Activated CD4-positive, alpha-beta memory T cell treated with anti-CD3 and anti-CD28 coated beads, Interleukin-2, amount 10 ng/mL, durations not matched to agents 7 days and 5 days (primary cell): ENCODE data around the gene ZC3H12A. TPM values are rescaled to one million over a fixed set of nuclear protein-coding genes. Genes with fewer than 3 reads are reported as not detected.
A peak's percentile ranks its signal among the peaks of the same experiment; 100 is the strongest.
"Not testable (repeated sequence)": the region's sequence is repeated elsewhere in the genome, so short reads cannot be mapped to it uniquely, and the experiment has no call there.

Source experiments
- CTCF ChIA-PET: fragments of 350-600 bp; sonication (Branson Sonifier 250); formaldehyde crosslinking; loops from one replicate; lab custom pipeline; 2021; ENCODE audit warnings: antibody characterized with exemption, inconsistent platforms; lab: Charles Lee
- POLR2A ChIA-PET: fragments of 350-600 bp; sonication (Branson Sonifier 250); formaldehyde crosslinking; loops from one replicate; lab custom pipeline; 2021; ENCODE audit warnings: antibody characterized with exemption; lab: Charles Lee
- DNase-seq: peaks from one replicate; pipeline ENCODE4 v3.0.0-alpha.2; 2020
- H3K27ac Mint-ChIP-seq: one replicate; pipeline ENCODE4 v1.8.0; 2021; ENCODE audit warnings: mild to moderate bottlenecking, mixed read lengths
- H3K27me3 Mint-ChIP-seq: one replicate; pipeline ENCODE4 v1.8.0; 2021; ENCODE audit warnings: mixed read lengths
- H3K36me3 Mint-ChIP-seq: one replicate; pipeline ENCODE4 v1.8.0; 2021; ENCODE audit warnings: low read depth, mixed read lengths
- H3K4me1 Mint-ChIP-seq: one replicate; pipeline ENCODE4 v1.8.0; 2021; ENCODE audit warnings: mixed read lengths
- H3K4me3 Mint-ChIP-seq: one replicate; pipeline ENCODE4 v1.8.0; 2021; ENCODE audit warnings: mild to moderate bottlenecking, mixed read lengths
- H3K9me3 Mint-ChIP-seq: one replicate; pipeline ENCODE4 v1.8.0; 2021; ENCODE audit warnings: mixed read lengths
- total RNA-seq, 2 experiments: library from RNA; stranded (reverse); gene quantifications; one replicate each; pipeline ENCODE4 v1.2.3, GENCODE V29; 2021

ZC3H12A gene
- total RNA-seq, 2 experiments from 2014 or later: 29.9 to 31.1 TPM

- ChIA-PET CTCF (interaction anchor here (0.8 to 3.8 kb wide), 4 partner anchors 9 to 186 kb away, joined by 3 to 27 read pairs (median 14); partner anchors contain the start of gene MEAF6), POLR2A (interaction anchor here (0.7 to 3.9 kb wide), 5 partner anchors 9 to 22 kb away, joined by 3 to 14 read pairs (median 4); partner anchors contain the start of gene MEAF6)
- Mint-ChIP-seq H3K36me3 (peaks cover 34% of the 10 kb centered on the region), H3K9me3 (no peaks in the 10 kb centered on the region), H3K27me3 (no peaks in the 10 kb centered on the region), H3K27ac (no peak overlapping the region), H3K4me3 (no peak overlapping the region), H3K4me1 (peaks cover 19% of the 10 kb centered on the region)
- no peak for DNase-seq
Measured at GRCh38 chr1:37495875-37496274, 21.5 kb downstream of the ZC3H12A start.

DNA sequence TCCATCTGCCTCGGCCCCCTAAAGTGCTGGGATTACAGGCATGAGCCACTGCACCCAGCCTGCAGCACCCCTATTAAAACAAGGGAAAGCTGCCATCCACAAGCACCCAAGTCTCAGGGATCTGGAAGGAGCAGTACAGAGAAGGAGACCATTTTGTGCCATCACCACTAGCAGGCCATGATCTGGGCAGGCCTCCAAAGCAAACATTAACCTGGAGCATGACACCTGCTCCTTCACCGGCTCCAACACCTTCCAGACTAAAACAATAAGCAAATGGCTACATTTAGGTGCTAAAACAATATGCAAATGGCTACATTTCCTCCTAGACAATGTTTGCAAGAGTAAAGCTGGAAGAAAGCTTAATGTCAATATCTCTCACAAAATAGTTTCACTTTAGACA is 23.5 kb downstream of the ZC3H12A start:
- Mint-ChIP-seq H3K36me3 (peaks cover 37% of the 10 kb centered on the region), H3K27me3 (no peaks in the 10 kb centered on the region), H3K4me3 (no peak overlapping the region), H3K9me3 (no peaks in the 10 kb centered on the region), H3K27ac (no peak overlapping the region), H3K4me1 (peaks cover 15% of the 10 kb centered on the region)
- ChIA-PET CTCF (interaction anchor here (1.2 kb wide), 1 partner anchor 10 kb away, joined by 4 read pairs; no protein-coding TSS in a partner anchor), POLR2A (interaction anchor here (0.9 to 1.0 kb wide), 2 partner anchors 16 to 19 kb away, joined by 3 read pairs; no protein-coding TSS in a partner anchor)
- DNase-seq: no peak

GRCh38 chr1:37498872-37499617 is 24.7 kb downstream of the ZC3H12A start:
- Mint-ChIP-seq H3K4me3 (no peak overlapping the region), H3K4me1 (peaks cover 4% of the 10 kb centered on the region), H3K36me3 (peaks cover 27% of the 10 kb centered on the region), H3K27me3 (no peaks in the 10 kb centered on the region), H3K27ac (no peak overlapping the region), H3K9me3 (no peaks in the 10 kb centered on the region)
- POLR2A ChIA-PET: interaction anchor here (1.0 kb wide), 1 partner anchor 21 kb away, joined by 3 read pairs; no protein-coding TSS in a partner anchor
- CTCF ChIA-PET: interaction anchor here (1.2 to 2.2 kb wide), 5 partner anchors 10 to 15 kb away, joined by 3 to 15 read pairs (median 4); partner anchors contain the start of gene MEAF6
- DNase-seq: no peak

DNA sequence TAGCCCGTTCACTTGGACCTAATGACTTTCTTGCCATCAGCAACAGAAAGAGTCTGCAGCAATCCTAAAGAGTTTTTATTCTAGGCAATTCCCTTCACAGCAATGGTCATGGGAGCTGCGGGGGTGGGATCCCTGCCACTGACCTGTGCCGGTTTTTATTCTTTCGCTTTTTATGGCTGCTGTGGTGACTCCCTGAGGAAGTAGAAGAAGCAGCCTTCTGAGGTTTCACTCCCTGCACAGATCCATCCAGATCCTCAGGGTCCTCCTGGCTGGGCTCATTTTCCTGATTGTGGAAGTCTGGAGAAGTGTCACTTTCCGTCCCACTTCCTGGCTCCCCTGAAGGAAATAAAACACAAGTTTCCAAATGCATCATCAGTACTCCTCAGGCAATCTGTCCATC is 27.3 kb downstream of the ZC3H12A start:
- Mint-ChIP-seq H3K4me1 (peaks cover 3% of the 10 kb centered on the region), H3K4me3 (no peak overlapping the region), H3K36me3 (peaks cover 39% of the 10 kb centered on the region), H3K9me3 (no peaks in the 10 kb centered on the region), H3K27me3 (no peaks in the 10 kb centered on the region), H3K27ac (no peak overlapping the region)
- POLR2A ChIA-PET: no interaction called here
- CTCF ChIA-PET: no interaction called here
- no peak for DNase-seq

DNA sequence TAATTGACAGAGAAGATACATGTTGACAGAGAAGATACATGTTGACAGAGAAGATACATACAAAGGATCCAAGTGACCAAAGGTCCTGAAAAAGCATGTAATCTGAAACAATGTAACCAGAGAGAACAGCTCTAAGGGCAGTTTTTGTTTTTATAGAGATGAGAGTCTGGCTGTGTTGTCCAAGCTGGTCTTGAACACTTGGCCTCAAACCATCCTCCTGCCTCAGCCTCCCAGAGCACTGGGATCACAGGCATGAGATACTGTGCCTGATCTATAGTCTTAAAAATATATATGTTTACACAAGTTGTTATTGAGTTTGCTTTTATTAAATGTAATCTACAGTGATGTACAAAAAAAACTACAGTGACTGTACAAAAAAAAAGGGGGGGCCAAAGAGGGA is 27.7 kb downstream of the ZC3H12A start:
- H3K4me1 Mint-ChIP-seq: peaks cover 3% of the 10 kb centered on the region
- peaks cover 42% of the 10 kb centered on the region for H3K36me3 Mint-ChIP-seq
- no peaks in the 10 kb centered on the region for H3K9me3 Mint-ChIP-seq
- ChIA-PET CTCF (interaction anchor here (0.7 to 1.9 kb wide), 3 partner anchors 8 to 15 kb away, joined by 3 to 11 read pairs (median 3); partner anchors contain the start of gene MEAF6), POLR2A (interaction anchor here (1.7 kb wide), 1 partner anchor 12 kb away, joined by 7 read pairs; the partner anchor contains the start of gene MEAF6)
- no peak for DNase-seq
- no peaks in the 10 kb centered on the region for H3K27me3 Mint-ChIP-seq
- H3K27ac Mint-ChIP-seq: no peak overlapping the region
- H3K4me3 Mint-ChIP-seq: no peak overlapping the region

- peaks cover 48% of the 10 kb centered on the region for H3K36me3 Mint-ChIP-seq
- not testable (repeated sequence) for H3K4me1 Mint-ChIP-seq, H3K27me3 Mint-ChIP-seq, H3K9me3 Mint-ChIP-seq, H3K4me3 Mint-ChIP-seq, DNase-seq, H3K27ac Mint-ChIP-seq
- ChIA-PET CTCF (interaction anchor here (0.7 to 1.9 kb wide), 5 partner anchors 9 to 60 kb away, joined by 3 to 11 read pairs (median 3); partner anchors contain the start of gene MEAF6), POLR2A (interaction anchor here (1.7 kb wide), 1 partner anchor 12 kb away, joined by 7 read pairs; the partner anchor contains the start of gene MEAF6)
Measured at GRCh38 chr1:37502791-37503190, 28.4 kb downstream of the ZC3H12A start.

GRCh38 chr1:37506740-37507139 is 32.4 kb downstream of the ZC3H12A start:
- no peak overlapping the region for H3K4me3 Mint-ChIP-seq
- peaks cover 25% of the 10 kb centered on the region for H3K4me1 Mint-ChIP-seq
- H3K27me3 Mint-ChIP-seq: no peaks in the 10 kb centered on the region
- H3K9me3 Mint-ChIP-seq: no peaks in the 10 kb centered on the region
- no peak overlapping the region for H3K27ac Mint-ChIP-seq
- no peak for DNase-seq
- ChIA-PET POLR2A (no interaction called here), CTCF (interaction anchor here (0.6 to 2.9 kb wide), 4 partner anchors 8 to 20 kb away, joined by 4 to 16 read pairs (median 9); partner anchors contain the start of gene MEAF6)
- H3K36me3 Mint-ChIP-seq: peaks cover 47% of the 10 kb centered on the region

- H3K4me1 Mint-ChIP-seq: peaks cover 38% of the 10 kb centered on the region
- POLR2A ChIA-PET: interaction anchor here (1.2 to 2.4 kb wide), 3 partner anchors 22 to 45 kb away, joined by 3 to 10 read pairs (median 4); partner anchors contain the start of gene SNIP1
Measured at GRCh38 chr1:37509181-37509580, 34.8 kb downstream of the ZC3H12A start.

DNA sequence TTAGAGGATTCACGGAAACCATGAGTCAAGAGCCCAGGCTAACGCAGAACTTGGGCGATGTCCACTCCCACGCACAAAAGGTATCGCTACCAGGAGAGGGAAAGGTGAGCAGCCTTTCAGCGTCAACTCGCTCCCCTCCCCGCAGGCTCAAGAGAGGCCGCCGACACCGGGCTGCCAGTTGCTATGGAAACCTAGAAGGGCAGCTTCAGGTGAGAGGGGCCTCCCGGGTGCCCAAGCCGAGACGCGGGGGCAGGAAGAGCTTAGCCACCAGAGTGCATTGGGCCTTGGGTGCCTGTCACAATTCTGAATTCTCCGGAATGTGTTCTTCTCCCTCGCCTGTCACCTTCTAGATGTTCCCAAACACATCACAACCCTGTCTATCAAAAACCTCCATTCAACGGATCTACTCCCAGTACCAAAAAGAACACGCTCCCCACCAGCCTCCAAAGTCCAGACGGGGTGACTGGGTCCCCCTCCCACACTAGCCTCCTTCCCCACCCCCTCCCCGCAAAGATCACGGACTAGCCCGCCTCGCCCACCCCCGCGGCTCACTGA is 39.5 kb downstream of the ZC3H12A start:
- DNase-seq: peak; percentile 55
- Mint-ChIP-seq H3K4me3 (peak overlapping the region; percentile 94), H3K27me3 (no peaks in the 10 kb centered on the region), H3K27ac (peak overlapping the region; percentile 80), H3K36me3 (peaks cover 24% of the 10 kb centered on the region), H3K4me1 (peaks cover 38% of the 10 kb centered on the region), H3K9me3 (no peaks in the 10 kb centered on the region)
- ChIA-PET CTCF (interaction anchor here (0.7 to 3.5 kb wide), 22 partner anchors 8 to 192 kb away, joined by 3 to 30 read pairs (median 5); partner anchors contain the start of genes CDCA8 and SNIP1), POLR2A (interaction anchor here (0.9 to 4.0 kb wide), 24 partner anchors 8 to 294 kb away, joined by 3 to 45 read pairs (median 6); partner anchors contain the start of genes C1orf122, CDCA8, GNL2 and SNIP1)

More at GRCh38 chr1:37509181-37509580, 34.8 kb downstream of the ZC3H12A start:
- Mint-ChIP-seq H3K27ac (no peak overlapping the region), H3K27me3 (no peaks in the 10 kb centered on the region), H3K36me3 (peaks cover 53% of the 10 kb centered on the region), H3K9me3 (no peaks in the 10 kb centered on the region), H3K4me3 (no peak overlapping the region)
- DNase-seq: no peak
- CTCF ChIA-PET: interaction anchor here (0.9 to 2.3 kb wide), 8 partner anchors 9 to 173 kb away, joined by 3 to 14 read pairs (median 3); no protein-coding TSS in a partner anchor

GRCh38 chr1:37514350-37515184 is 40.2 kb downstream of the ZC3H12A start, which contains the start of gene MEAF6:
Gene MEAF6 (minus strand): TSS chr1:37514766. CDS start chr1:37514746, 20 bp downstream.
- Mint-ChIP-seq H3K36me3 (peaks cover 18% of the 10 kb centered on the region), H3K4me1 (peaks cover 38% of the 10 kb centered on the region), H3K27me3 (no peaks in the 10 kb centered on the region), H3K27ac (peak within 1 kb of the TSS; percentile 83), H3K9me3 (no peaks in the 10 kb centered on the region), H3K4me3 (peak within 1 kb of the TSS; percentile 94)
- ChIA-PET CTCF (interaction anchor here (0.6 to 3.5 kb wide), 32 partner anchors 9 to 1360 kb away, joined by 3 to 30 read pairs (median 4); partner anchors contain the start of genes CDCA8 and SNIP1), POLR2A (interaction anchor here (0.8 to 4.0 kb wide), 28 partner anchors 9 to 294 kb away, joined by 3 to 45 read pairs (median 4); partner anchors contain the start of genes C1orf122, CDCA8, GNL2 and SNIP1)
- peak; percentile 87 for DNase-seq

DNA sequence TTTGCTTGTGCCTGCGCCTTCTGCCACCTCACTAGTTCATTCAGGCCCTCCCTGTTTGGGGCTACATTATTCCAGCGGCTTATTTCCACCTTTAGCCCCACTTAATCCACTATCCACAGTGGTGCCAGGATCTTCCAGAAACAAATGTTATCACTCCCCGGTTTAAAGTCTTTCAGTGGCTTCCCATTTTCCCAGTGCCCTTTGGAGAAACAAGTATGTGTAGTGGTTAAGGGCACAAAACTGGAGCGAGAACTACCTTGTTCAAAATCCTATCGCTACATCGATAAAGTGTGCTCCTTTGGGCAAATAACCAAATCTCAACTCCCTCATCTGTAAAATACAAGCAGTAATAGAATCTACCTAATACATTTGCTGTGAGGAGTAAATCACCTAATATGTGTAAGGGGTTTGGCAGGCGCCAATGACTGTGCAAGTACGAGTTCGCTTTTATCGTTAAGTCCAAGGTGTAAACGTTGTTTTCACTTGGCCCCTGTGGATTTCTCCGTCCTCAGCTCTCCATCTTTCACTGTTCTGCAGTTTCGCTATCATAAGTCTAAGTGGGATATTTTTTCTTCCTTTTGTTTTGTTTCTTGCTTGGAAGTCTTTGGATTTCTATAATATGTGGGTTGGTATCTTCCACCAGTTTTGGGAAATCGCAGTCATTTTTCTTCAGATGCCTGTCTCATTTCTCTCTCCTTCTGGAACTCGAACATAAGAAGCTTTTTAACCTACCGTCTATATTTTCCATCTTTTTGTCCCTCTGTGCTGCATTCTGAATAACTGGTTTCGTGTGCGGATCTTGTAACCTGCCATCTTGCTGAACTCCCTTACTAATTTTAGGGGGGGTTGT is 41.0 kb downstream of the ZC3H12A start:
- POLR2A ChIA-PET: interaction anchor here (0.7 to 4.0 kb wide), 22 partner anchors 10 to 176 kb away, joined by 3 to 45 read pairs (median 6); partner anchors contain the start of genes CDCA8, SNIP1 and ZC3H12A
- H3K27ac Mint-ChIP-seq: peak overlapping the region; percentile 83
- H3K36me3 Mint-ChIP-seq: peaks cover 18% of the 10 kb centered on the region
- H3K4me3 Mint-ChIP-seq: peak overlapping the region; percentile 89
- CTCF ChIA-PET: interaction anchor here (0.6 to 3.5 kb wide), 29 partner anchors 9 to 1359 kb away, joined by 3 to 30 read pairs (median 4); partner anchors contain the start of genes CDCA8 and SNIP1
- no peaks in the 10 kb centered on the region for H3K27me3 Mint-ChIP-seq
- H3K9me3 Mint-ChIP-seq: no peaks in the 10 kb centered on the region
- peaks cover 40% of the 10 kb centered on the region for H3K4me1 Mint-ChIP-seq
- DNase-seq: no peak
